AG04449 (cell line): ENCODE results near the gene STARD3.

Experiments
- CTCF ChIA-PET: fragments of 350-600 bp; formaldehyde crosslinking; extraction: SDS; loops from one replicate; lab custom pipeline; 2021; ENCODE audit warnings: antibody characterized with exemption; lab: Yijun Ruan, JAX
- POLR2A ChIA-PET: fragments of 400-600, 350-600 bp; formaldehyde crosslinking; extraction: SDS; loops from one replicate; lab custom pipeline; 2020; ENCODE audit warnings: antibody characterized with exemption, inconsistent platforms; lab: Yijun Ruan, JAX
- DNase-seq: peaks from one replicate; pipeline ENCODE4 v3.0.0-alpha.2; 2010; ENCODE audit warnings: low read depth, low spot score
- H3K4me3 ChIP-seq: 2 replicates; pipeline ENCODE4 v1.5.1; 2011; ENCODE audit warnings: low read depth, mild to moderate bottlenecking, control low read depth, low read length
- CTCF ChIP-seq: IDR thresholded peaks from one replicate; pipeline ENCODE4 v1.5.1; 2011; ENCODE audit warnings: mild to moderate bottlenecking, moderate library complexity, low read length, control low read depth, inconsistent platforms; ENCODE audit not compliant: insufficient read depth; ENCODE audit errors: missing control alignments

The STARD3 gene

GRCh38 chr17:39661744-39662541 lies 25.0 kb downstream of the STARD3 start:
- CTCF ChIA-PET: interaction anchor here (0.9 to 3.2 kb wide), 5 partner anchors 8 to 12 kb away, joined by 3 to 16 read pairs (median 4); no protein-coding TSS in a partner anchor
- H3K4me3 ChIP-seq: no peak overlapping the region
- no peak for DNase-seq
- POLR2A ChIA-PET: no interaction called here
- no peak for TF ChIP-seq CTCF

- CTCF ChIA-PET: interaction anchor here (0.8 to 3.2 kb wide), 6 partner anchors 8 to 40 kb away, joined by 3 to 16 read pairs (median 4); no protein-coding TSS in a partner anchor
- H3K4me3 ChIP-seq: no peak overlapping the region
- POLR2A ChIA-PET: no interaction called here
- TF ChIP-seq CTCF: no peak
- DNase-seq: no peak
These were observed 25.8 kb downstream of the STARD3 start for GRCh38 chr17:39662551-39663339.

- TF ChIP-seq CTCF: no peak
- CTCF ChIA-PET: interaction anchor here (0.8 to 3.2 kb wide), 3 partner anchors 9 to 40 kb away, joined by 4 to 16 read pairs (median 16); no protein-coding TSS in a partner anchor
- H3K4me3 ChIP-seq: no peak overlapping the region
- DNase-seq: no peak
- POLR2A ChIA-PET: no interaction called here
These were observed 26.4 kb downstream of the STARD3 start for GRCh38 chr17:39663340-39663687.

GRCh38 chr17:39663688-39664580 lies 27.0 kb downstream of the STARD3 start:
- POLR2A ChIA-PET: no interaction called here
- CTCF ChIA-PET: interaction anchor here (0.8 to 3.2 kb wide), 3 partner anchors 10 to 41 kb away, joined by 4 to 16 read pairs (median 16); no protein-coding TSS in a partner anchor
- no peak for TF ChIP-seq CTCF
- DNase-seq: no peak
- no peak overlapping the region for H3K4me3 ChIP-seq

- CTCF ChIA-PET: interaction anchor here (2.7 to 9.2 kb wide), 4 partner anchors 10 to 42 kb away, joined by 16 to 237 read pairs (median 66); partner anchors contain the start of gene PPP1R1B
- POLR2A ChIA-PET: interaction anchor here (1.2 kb wide), 1 partner anchor 35 kb away, joined by 3 read pairs; the partner anchor contains the start of gene ERBB2
These were observed 27.9 kb downstream of the STARD3 start, which contains the start of gene TCAP for GRCh38 chr17:39664581-39665561. TCAP (plus strand) TSS chr17:39665349; CDS start chr17:39665360, 11 bp downstream.

More at GRCh38 chr17:39664581-39665561, 27.9 kb downstream of the STARD3 start, which contains the start of gene TCAP:
- no peak for TF ChIP-seq CTCF
- H3K4me3 ChIP-seq: no peak within 1 kb of the TSS
- no peak for DNase-seq
